ENCODE measurements around the gene GLRA2.
"Not testable (repeated sequence)": the region's sequence is repeated elsewhere in the genome, so short reads cannot be mapped to it uniquely, and the experiment has no call there.

GRCh38 chrX:14612450-14612849 lies 83.1 kb downstream of the GLRA2 start:
- TF ChIP-seq POLR2A, POLR2AphosphoS5 (IDR thresholded peaks at IDR 0.05; ENCODE audit: low read depth, low read length): not testable (repeated sequence)

Measured in GM12891 (cell line).